ENCODE data around the gene MRPL55. TPM values are rescaled to one million over a fixed set of nuclear protein-coding genes. Genes with fewer than 3 reads are reported as not detected.

MRPL55 gene
- total and polyA plus RNA-seq, 2 of the 13 experiments (the other 11 are each of a cell fraction or from before 2014, with no cell fraction given): 58.6 to 92.9 TPM

DNA sequence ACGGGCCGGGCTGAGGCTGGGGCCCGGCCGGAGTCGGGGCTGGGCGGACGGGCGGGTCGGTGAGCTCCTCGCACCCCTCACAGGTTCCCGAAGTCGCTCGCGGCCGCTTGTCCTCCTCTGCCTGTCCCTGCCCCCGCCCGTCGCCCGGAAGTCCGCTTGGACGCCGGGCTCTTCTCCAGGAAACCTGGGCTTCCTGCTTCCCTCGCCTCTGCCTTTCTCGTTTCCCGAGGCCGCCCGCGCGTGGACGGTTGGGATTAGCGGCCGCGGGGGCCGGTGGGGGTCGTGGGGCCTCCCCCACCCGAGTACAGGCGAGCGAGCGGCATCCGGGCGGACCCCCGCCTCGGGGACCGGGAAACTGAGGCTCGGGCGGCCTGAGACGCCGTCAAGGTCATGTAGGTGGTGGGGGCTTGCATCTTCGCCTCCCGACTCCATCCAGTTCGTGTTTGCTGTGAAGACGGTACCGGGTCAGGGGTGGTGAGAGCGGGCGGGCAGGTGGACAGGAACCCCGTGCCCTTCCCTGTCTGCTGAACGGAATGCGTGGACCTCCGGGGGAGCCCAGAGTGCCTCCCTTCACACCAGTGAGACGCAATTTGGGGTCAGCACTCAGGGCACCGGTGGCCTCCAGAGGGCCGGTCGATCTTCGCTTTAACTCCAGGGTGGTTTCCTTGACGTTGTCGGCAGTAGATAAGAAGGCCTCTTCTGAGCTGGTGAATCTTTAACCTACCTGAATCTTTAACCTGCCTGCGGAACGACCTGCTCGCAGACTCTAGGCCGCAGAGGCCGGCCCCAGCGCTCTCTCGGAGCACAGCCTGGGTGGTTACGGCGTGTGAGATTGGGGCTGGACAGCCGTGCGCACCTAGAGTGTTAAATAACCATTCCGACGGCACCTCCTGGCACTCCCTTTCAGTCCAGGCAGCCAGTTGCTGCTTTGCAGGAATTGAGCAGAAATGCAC is 25.9 kb downstream of the MRPL55 start (continued):
- TF ChIP-seq PRMT3 (CRISPR knock-in tag; IDR thresholded peaks at IDR 0.05; ENCODE audit: borderline replicate concordance, low read depth): no peak
- TF ChIP-seq, protein P1, sequence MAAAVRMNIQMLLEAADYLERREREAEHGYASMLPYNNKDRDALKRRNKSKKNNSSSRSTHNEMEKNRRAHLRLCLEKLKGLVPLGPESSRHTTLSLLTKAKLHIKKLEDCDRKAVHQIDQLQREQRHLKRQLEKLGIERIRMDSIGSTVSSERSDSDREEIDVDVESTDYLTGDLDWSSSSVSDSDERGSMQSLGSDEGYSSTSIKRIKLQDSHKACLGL (CRISPR knock-in tag; IDR thresholded peaks at IDR 0.05): 0 out of 2 replicates have a peak, but pooled peaks have one; percentile 9
- TF ChIP-seq, protein P2, sequence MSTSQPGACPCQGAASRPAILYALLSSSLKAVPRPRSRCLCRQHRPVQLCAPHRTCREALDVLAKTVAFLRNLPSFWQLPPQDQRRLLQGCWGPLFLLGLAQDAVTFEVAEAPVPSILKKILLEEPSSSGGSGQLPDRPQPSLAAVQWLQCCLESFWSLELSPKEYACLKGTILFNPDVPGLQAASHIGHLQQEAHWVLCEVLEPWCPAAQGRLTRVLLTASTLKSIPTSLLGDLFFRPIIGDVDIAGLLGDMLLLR (CRISPR knock-in tag; IDR thresholded peaks at IDR 0.05): peak; percentile 47; the same call in 1 of the 2 replicates
- no peak for TF ChIP-seq ZNF335 (CRISPR knock-in tag; IDR thresholded peaks at IDR 0.05)
- TF ChIP-seq TBL1XR1 (IDR thresholded peaks at IDR 0.05; ENCODE audit: borderline replicate concordance, low read length, partially characterized antibody): no peak
- no peak; the same call in 1 of the 2 replicates for TF ChIP-seq ZSCAN22 (CRISPR knock-in tag; IDR thresholded peaks at IDR 0.05)
- no peak for TF ChIP-seq ZNF572 (CRISPR knock-in tag; IDR thresholded peaks at IDR 0.05)
- no peak for TF ChIP-seq ARNT (IDR thresholded peaks at IDR 0.05)
- TF ChIP-seq SMC3 (IDR thresholded peaks at IDR 0.05; ENCODE audit: low read length): no peak
- TF ChIP-seq, protein P3, sequence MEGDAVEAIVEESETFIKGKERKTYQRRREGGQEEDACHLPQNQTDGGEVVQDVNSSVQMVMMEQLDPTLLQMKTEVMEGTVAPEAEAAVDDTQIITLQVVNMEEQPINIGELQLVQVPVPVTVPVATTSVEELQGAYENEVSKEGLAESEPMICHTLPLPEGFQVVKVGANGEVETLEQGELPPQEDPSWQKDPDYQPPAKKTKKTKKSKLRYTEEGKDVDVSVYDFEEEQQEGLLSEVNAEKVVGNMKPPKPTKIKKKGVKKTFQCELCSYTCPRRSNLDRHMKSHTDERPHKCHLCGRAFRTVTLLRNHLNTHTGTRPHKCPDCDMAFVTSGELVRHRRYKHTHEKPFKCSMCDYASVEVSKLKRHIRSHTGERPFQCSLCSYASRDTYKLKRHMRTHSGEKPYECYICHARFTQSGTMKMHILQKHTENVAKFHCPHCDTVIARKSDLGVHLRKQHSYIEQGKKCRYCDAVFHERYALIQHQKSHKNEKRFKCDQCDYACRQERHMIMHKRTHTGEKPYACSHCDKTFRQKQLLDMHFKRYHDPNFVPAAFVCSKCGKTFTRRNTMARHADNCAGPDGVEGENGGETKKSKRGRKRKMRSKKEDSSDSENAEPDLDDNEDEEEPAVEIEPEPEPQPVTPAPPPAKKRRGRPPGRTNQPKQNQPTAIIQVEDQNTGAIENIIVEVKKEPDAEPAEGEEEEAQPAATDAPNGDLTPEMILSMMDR (CRISPR knock-in tag; IDR thresholded peaks at IDR 0.05): 0 out of 2 replicates have a peak, but pooled peaks have one; percentile 7
- TF ChIP-seq ZNF577 (CRISPR knock-in tag; IDR thresholded peaks at IDR 0.05; ENCODE audit: borderline replicate concordance, low read depth): no peak
- TF ChIP-seq ATAD3A (CRISPR knock-in tag; IDR thresholded peaks at IDR 0.05): no peak
- TF ChIP-seq ZNF33B (CRISPR knock-in tag; IDR thresholded peaks at IDR 0.05): no peak
- TF ChIP-seq, protein P4, sequence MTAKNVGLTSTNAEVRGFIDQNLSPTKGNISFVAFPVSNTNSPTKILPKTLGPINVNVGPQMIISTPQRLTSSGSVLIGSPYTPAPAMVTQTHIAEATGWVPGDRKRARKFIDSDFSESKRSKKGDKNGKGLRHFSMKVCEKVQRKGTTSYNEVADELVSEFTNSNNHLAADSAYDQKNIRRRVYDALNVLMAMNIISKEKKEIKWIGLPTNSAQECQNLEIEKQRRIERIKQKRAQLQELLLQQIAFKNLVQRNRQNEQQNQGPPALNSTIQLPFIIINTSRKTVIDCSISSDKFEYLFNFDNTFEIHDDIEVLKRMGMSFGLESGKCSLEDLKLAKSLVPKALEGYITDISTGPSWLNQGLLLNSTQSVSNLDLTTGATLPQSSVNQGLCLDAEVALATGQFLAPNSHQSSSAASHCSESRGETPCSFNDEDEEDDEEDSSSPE (CRISPR knock-in tag; IDR thresholded peaks at IDR 0.05): no peak
- TF ChIP-seq, protein P5, sequence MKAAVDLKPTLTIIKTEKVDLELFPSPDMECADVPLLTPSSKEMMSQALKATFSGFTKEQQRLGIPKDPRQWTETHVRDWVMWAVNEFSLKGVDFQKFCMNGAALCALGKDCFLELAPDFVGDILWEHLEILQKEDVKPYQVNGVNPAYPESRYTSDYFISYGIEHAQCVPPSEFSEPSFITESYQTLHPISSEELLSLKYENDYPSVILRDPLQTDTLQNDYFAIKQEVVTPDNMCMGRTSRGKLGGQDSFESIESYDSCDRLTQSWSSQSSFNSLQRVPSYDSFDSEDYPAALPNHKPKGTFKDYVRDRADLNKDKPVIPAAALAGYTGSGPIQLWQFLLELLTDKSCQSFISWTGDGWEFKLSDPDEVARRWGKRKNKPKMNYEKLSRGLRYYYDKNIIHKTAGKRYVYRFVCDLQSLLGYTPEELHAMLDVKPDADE (CRISPR knock-in tag; IDR thresholded peaks at IDR 0.05): no peak
- TF ChIP-seq ZKSCAN1 (IDR thresholded peaks at IDR 0.05; ENCODE audit: low read length): no peak
- no peak for TF ChIP-seq SRSF1 (optimal IDR thresholded peaks at IDR 0.05; ENCODE audit: low read depth, low read length)
- TF ChIP-seq, protein P6, sequence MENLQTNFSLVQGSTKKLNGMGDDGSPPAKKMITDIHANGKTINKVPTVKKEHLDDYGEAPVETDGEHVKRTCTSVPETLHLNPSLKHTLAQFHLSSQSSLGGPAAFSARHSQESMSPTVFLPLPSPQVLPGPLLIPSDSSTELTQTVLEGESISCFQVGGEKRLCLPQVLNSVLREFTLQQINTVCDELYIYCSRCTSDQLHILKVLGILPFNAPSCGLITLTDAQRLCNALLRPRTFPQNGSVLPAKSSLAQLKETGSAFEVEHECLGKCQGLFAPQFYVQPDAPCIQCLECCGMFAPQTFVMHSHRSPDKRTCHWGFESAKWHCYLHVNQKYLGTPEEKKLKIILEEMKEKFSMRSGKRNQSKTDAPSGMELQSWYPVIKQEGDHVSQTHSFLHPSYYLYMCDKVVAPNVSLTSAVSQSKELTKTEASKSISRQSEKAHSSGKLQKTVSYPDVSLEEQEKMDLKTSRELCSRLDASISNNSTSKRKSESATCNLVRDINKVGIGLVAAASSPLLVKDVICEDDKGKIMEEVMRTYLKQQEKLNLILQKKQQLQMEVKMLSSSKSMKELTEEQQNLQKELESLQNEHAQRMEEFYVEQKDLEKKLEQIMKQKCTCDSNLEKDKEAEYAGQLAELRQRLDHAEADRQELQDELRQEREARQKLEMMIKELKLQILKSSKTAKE (CRISPR knock-in tag; IDR thresholded peaks at IDR 0.05; ENCODE audit: borderline replicate concordance): no peak
- no peak for TF ChIP-seq EHMT2 (IDR thresholded peaks at IDR 0.05; ENCODE audit: borderline replicate concordance, low read depth, low read length)
- no peak for TF ChIP-seq U2AF1 (optimal IDR thresholded peaks at IDR 0.05; ENCODE audit: low read depth, low read length)
- TF ChIP-seq ATF7-NPFF (CRISPR knock-in tag; IDR thresholded peaks at IDR 0.05; ENCODE audit: low read depth): peak; percentile 3; the same call in 1 of the 2 replicates
- TF ChIP-seq ZNF589 (CRISPR knock-in tag; conservative IDR thresholded peaks at IDR 0.05): no peak

Measured in HepG2 (cell line).